DOHH2 (cell line): ENCODE data around the gene BABAM2.
"Not testable (repeated sequence)": the region's sequence is repeated elsewhere in the genome, so short reads cannot be mapped to it uniquely, and the experiment has no call there.

Experiments used
- H3F3A ChIP-seq: fragments of 200-600 bp; sonication (generic), shearing (Covaris generic); 2 replicates; pipeline ENCODE4 v1.6.0; 2016; ENCODE audit warnings: antibody characterized with exemption, mild to moderate bottlenecking; ENCODE audit not compliant: control insufficient read depth, insufficient read depth
- H3K27ac ChIP-seq: fragments of 200-600 bp; sonication (generic); 2 replicates; pipeline ENCODE4 v1.5.1; 2014; ENCODE audit warnings: low read depth, mild to moderate bottlenecking, low read length, moderate library complexity
- H3K27me3 ChIP-seq: fragments of 200-600 bp; sonication (generic); 2 replicates; pipeline ENCODE4 v1.6.1; 2014; ENCODE audit warnings: mild to moderate bottlenecking, low read length, mixed read lengths; ENCODE audit not compliant: control insufficient read depth
- H3K36me3 ChIP-seq: fragments of 200-600 bp; sonication (generic); 2 replicates; pipeline ENCODE4 v1.6.1; 2014; ENCODE audit warnings: mild to moderate bottlenecking, low read length, moderate library complexity, mixed read lengths; ENCODE audit not compliant: control insufficient read depth
- H3K4me1 ChIP-seq: fragments of 200-600 bp; sonication (generic); 2 replicates; pipeline ENCODE4 v1.6.1; 2014; ENCODE audit warnings: mild to moderate bottlenecking, low read length, mixed read lengths; ENCODE audit not compliant: control insufficient read depth
- H3K4me2 ChIP-seq: fragments of 200-600 bp; sonication (generic); 2 replicates; pipeline ENCODE4 v1.6.0; 2014; ENCODE audit warnings: mild to moderate bottlenecking, low read length, moderate library complexity
- H3K4me3 ChIP-seq: fragments of 200-600 bp; sonication (generic); 2 replicates; pipeline ENCODE4 v1.5.1; 2014; ENCODE audit warnings: mild to moderate bottlenecking, low read length, mixed read lengths
- H3K79me2 ChIP-seq: fragments of 200-600 bp; sonication (generic); 2 replicates; pipeline ENCODE4 v1.6.1; 2014; ENCODE audit warnings: mild to moderate bottlenecking, low read length, mixed read lengths; ENCODE audit not compliant: control insufficient read depth
- H3K9me2 ChIP-seq: fragments of 200-600 bp; sonication (generic); replicated peaks from 2 replicates; pipeline ENCODE4 v1.6.1; 2014; ENCODE audit warnings: mild to moderate bottlenecking, low read length, mixed read lengths; ENCODE audit not compliant: control insufficient read depth
- H3K9me3 ChIP-seq: fragments of 200-600 bp; sonication (generic); 2 replicates; pipeline ENCODE4 v1.6.1; 2014; ENCODE audit warnings: antibody characterized with exemption, low read length, mixed read lengths; ENCODE audit not compliant: control insufficient read depth, insufficient read depth
- H4K20me1 ChIP-seq: fragments of 200-600 bp; sonication (generic); 2 replicates; pipeline ENCODE4 v1.6.0; 2014; ENCODE audit warnings: low read depth, mild to moderate bottlenecking, antibody characterized with exemption, low read length, moderate library complexity; ENCODE audit not compliant: control insufficient read depth, insufficient read depth
- CTCF ChIP-seq: fragments of 200-600 bp; sonication (generic); IDR thresholded peaks from one replicate; pipeline ENCODE4 v1.5.1; 2014; ENCODE audit warnings: antibody characterized with exemption, mild to moderate bottlenecking, low read depth, low read length; ENCODE audit not compliant: poor library complexity, severe bottlenecking
- EZH2phosphoT487 ChIP-seq: fragments of 200-600 bp; sonication (generic); IDR thresholded peaks from 2 replicates; pipeline ENCODE4 v1.6.1; 2017; ENCODE audit warnings: borderline replicate concordance, mild to moderate bottlenecking, antibody characterized with exemption, low read length, moderate library complexity, mixed read lengths

The BABAM2 gene

GRCh38 chr2:28257182-28257581 lies 366.7 kb downstream of the BABAM2 start:
- Histone ChIP-seq H3K27me3 (no peaks in the 10 kb centered on the region), H4K20me1 (no peaks in the 10 kb centered on the region), H3K9me2 (no peaks in the 10 kb centered on the region), H3K9me3 (no peaks in the 10 kb centered on the region), H3K27ac (no peak overlapping the region), H3K36me3 (no peaks in the 10 kb centered on the region), H3K4me2 (no peak overlapping the region), H3F3A (no peaks in the 10 kb centered on the region), H3K79me2 (no peaks in the 10 kb centered on the region), H3K4me1 (no peaks in the 10 kb centered on the region), H3K4me3 (no peak overlapping the region)
- no peak for TF ChIP-seq CTCF
- no peak for TF ChIP-seq EZH2phosphoT487

GRCh38 chr2:28259226-28259625 lies 368.7 kb downstream of the BABAM2 start:
- H3K9me2 ChIP-seq, H3K36me3 ChIP-seq, H3K4me2 ChIP-seq: not testable (repeated sequence)

GRCh38 chr2:28263690-28264089 lies 373.2 kb downstream of the BABAM2 start:
- Histone ChIP-seq H3K9me3 (no peaks in the 10 kb centered on the region), H3F3A (no peaks in the 10 kb centered on the region), H3K4me2 (no peak overlapping the region), H3K27ac (no peak overlapping the region), H3K27me3 (no peaks in the 10 kb centered on the region), H3K4me3 (no peak overlapping the region), H3K4me1 (no peaks in the 10 kb centered on the region), H3K79me2 (no peaks in the 10 kb centered on the region), H4K20me1 (no peaks in the 10 kb centered on the region), H3K36me3 (no peaks in the 10 kb centered on the region), H3K9me2 (no peaks in the 10 kb centered on the region)
- TF ChIP-seq CTCF (no peak), EZH2phosphoT487 (no peak)

More at GRCh38 chr2:28259226-28259625, 368.7 kb downstream of the BABAM2 start:
- not testable (repeated sequence) for H3K79me2 ChIP-seq, H3K27me3 ChIP-seq, H3K4me3 ChIP-seq, H3F3A ChIP-seq, H3K4me1 ChIP-seq, H3K9me3 ChIP-seq, H3K27ac ChIP-seq, H4K20me1 ChIP-seq

GRCh38 chr2:28267282-28267681 lies 376.8 kb downstream of the BABAM2 start:
- Histone ChIP-seq H4K20me1 (no peaks in the 10 kb centered on the region), H3K4me3 (no peak overlapping the region), H3K4me2 (no peak overlapping the region), H3K27ac (no peak overlapping the region), H3K9me2 (no peaks in the 10 kb centered on the region), H3K4me1 (no peaks in the 10 kb centered on the region), H3K79me2 (no peaks in the 10 kb centered on the region), H3F3A (no peaks in the 10 kb centered on the region), H3K9me3 (no peaks in the 10 kb centered on the region), H3K27me3 (no peaks in the 10 kb centered on the region), H3K36me3 (no peaks in the 10 kb centered on the region)
- TF ChIP-seq CTCF (no peak), EZH2phosphoT487 (no peak)
